HepG2 (cell line): ENCODE measurements around the gene RAB40C. TPM values are rescaled to one million over a fixed set of nuclear protein-coding genes. Genes with fewer than 3 reads are reported as not detected.

Source experiments
- ARID2 ChIP-seq: sonication (generic); formaldehyde crosslinking; IDR thresholded peaks from 2 replicates; pipeline ENCODE4 v1.8.1; 2022; ENCODE audit warnings: mild to moderate bottlenecking, missing genetic modification reagents, borderline replicate concordance
- ATF3 ChIP-seq: sonication (generic); formaldehyde crosslinking; IDR thresholded peaks from 2 replicates; pipeline ENCODE4 v1.4.0; 2020; ENCODE audit warnings: missing genetic modification reagents
- ATF7-NPFF ChIP-seq: sonication (generic); formaldehyde crosslinking; IDR thresholded peaks from 2 replicates; pipeline ENCODE4 v1.8.1; 2023; ENCODE audit warnings: mild to moderate bottlenecking, low read depth, missing genetic modification reagents, moderate library complexity
- HES4 ChIP-seq: sonication (generic); formaldehyde crosslinking; IDR thresholded peaks from 2 replicates; pipeline ENCODE4 v1.9.0; 2021; ENCODE audit warnings: mild to moderate bottlenecking, missing genetic modification reagents, borderline replicate concordance
- IKZF4 ChIP-seq: sonication (generic); formaldehyde crosslinking; IDR thresholded peaks from 2 replicates; pipeline ENCODE4 v1.5.1; 2020; ENCODE audit warnings: borderline replicate concordance, mild to moderate bottlenecking, low read depth, missing genetic modification reagents; ENCODE audit errors: not compliant biosample characterization
- NFIC ChIP-seq: IDR thresholded peaks from 2 replicates; pipeline ENCODE4 v1.6.1; 2012; ENCODE audit warnings: mild to moderate bottlenecking, low read length, inconsistent platforms
- POLR2A ChIP-seq, 2 experiments: IDR thresholded peaks; 2 replicates each; pipeline ENCODE4 v1.6.1; 2011; ENCODE audit warnings: low read depth in 2 of 2, low read length in 2 of 2, mild to moderate bottlenecking in 1 of 2, moderate library complexity in 1 of 2; ENCODE audit not compliant: insufficient read depth in 1 of 2
- SIN3A ChIP-seq: IDR thresholded peaks from 2 replicates; pipeline ENCODE4 v1.6.1; 2011; ENCODE audit warnings: low read depth, mild to moderate bottlenecking, control low read depth, low read length, borderline replicate concordance
- TCF12 ChIP-seq, 2 experiments: fragments of 450-650 bp in 1 of 2; sonication (generic) in 1 of 2; formaldehyde crosslinking in 1 of 2; IDR thresholded peaks; 2 replicates each; pipeline versions ENCODE4 v1.6.1 to v1.8.0; 2017 to 2022; ENCODE audit warnings: antibody characterized with exemption in 1 of 2, mild to moderate bottlenecking in 1 of 2, missing genetic modification reagents in 1 of 2, moderate library complexity in 1 of 2
- ZNF546 ChIP-seq: sonication (generic); formaldehyde crosslinking; conservative IDR thresholded peaks from 2 replicates; pipeline ENCODE4 v1.8.1; 2023; ENCODE audit warnings: mild to moderate bottlenecking, missing genetic modification reagents
- ZNF674 ChIP-seq: sonication (generic); formaldehyde crosslinking; IDR thresholded peaks from 2 replicates; pipeline ENCODE4 v1.5.0; 2020; ENCODE audit warnings: low read depth, mild to moderate bottlenecking, missing genetic modification reagents
- ZNF891 ChIP-seq: sonication (generic); formaldehyde crosslinking; IDR thresholded peaks from 2 replicates; pipeline ENCODE4 v1.5.0; 2020; ENCODE audit warnings: mild to moderate bottlenecking, missing genetic modification reagents
- polyA plus RNA-seq, 8 experiments: library from polyadenylated mRNA; depleted of rRNA in 3 of 8; stranded (reverse) in 7 of 8; unstranded in 1 of 8; fragments of >200 nt; fragmentation: Illumina TruSeq in 4 of 8; extraction: Trizol in 4 of 8; gene quantifications; 2 replicates each; pipeline versions ENCODE4 v1.2.1 to v1.2.3, GENCODE V29; 2011 to 2016; ENCODE audit warnings: low read depth in 4 of 8, missing spikeins in 1 of 8, mixed read lengths in 1 of 8; ENCODE audit not compliant: insufficient read depth in 1 of 8
- total RNA-seq, 5 experiments: library from RNA; depleted of rRNA; stranded (reverse); fragments of >200 nt; fragmentation: Illumina TruSeq; extraction: Trizol; gene quantifications; 2 replicates each; pipeline ENCODE4 v1.2.3, GENCODE V29; 2016; ENCODE audit warnings: low read depth in 1 of 5
- TF ChIP-seq, protein P1 (sequence below): sonication (generic); formaldehyde crosslinking; IDR thresholded peaks from 2 replicates; pipeline ENCODE4 v1.8.0; 2023; ENCODE audit warnings: mild to moderate bottlenecking, missing genetic modification reagents
- TF ChIP-seq, protein P2 (sequence below): sonication (generic); formaldehyde crosslinking; IDR thresholded peaks from 2 replicates; pipeline ENCODE4 v1.4.0; 2020; ENCODE audit warnings: mild to moderate bottlenecking, missing genetic modification reagents
- TF ChIP-seq, protein P3 (sequence below): sonication (generic); formaldehyde crosslinking; IDR thresholded peaks from 2 replicates; pipeline ENCODE4 v1.4.0; 2020; ENCODE audit warnings: mild to moderate bottlenecking, missing genetic modification reagents

RAB40C gene
- total and polyA plus RNA-seq, 2 of the 13 experiments (the other 11 are each of a cell fraction or from before 2014, with no cell fraction given), result 7.7 to 11.5 TPM

DNA sequence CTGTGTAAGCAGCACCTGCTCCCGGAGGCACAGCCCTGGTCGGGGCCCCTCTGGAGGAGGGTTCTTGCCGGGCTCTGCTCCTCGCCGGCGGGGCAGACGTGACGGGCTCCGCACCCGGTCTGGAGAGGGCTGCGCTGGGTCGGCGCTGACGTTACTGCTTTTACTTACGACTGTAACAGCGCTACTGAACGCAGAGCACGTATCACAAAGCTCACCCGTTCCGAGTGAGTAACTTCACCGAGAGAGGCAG lies 1.3 kb upstream of the RAB40C start (continued):
- TF ChIP-seq ZNF546 (CRISPR knock-in tag) (peak; percentile 44; the same call in 1 of the 2 replicates), ZNF891 (CRISPR knock-in tag) (0 out of 2 replicates have a peak, but pooled peaks have one; percentile 32), IKZF4 (CRISPR knock-in tag) (peak; percentile 2), POLR2A (IDR thresholded peaks at IDR 0.05; ENCODE audit: insufficient read depth in 1 of 2, low read depth in 2 of 2, low read length in 2 of 2) (peak in 1 of 2 experiments; percentile 62; a peak in 1 of 4 replicates), SIN3A (peak; percentile 20; the same call in 1 of the 2 replicates), TCF12 (IDR thresholded peaks at IDR 0.05) (no peak), TCF12 (CRISPR knock-in tag; IDR thresholded peaks at IDR 0.05) (peak; percentile 44; the same call in 1 of the 2 replicates), ARID2 (CRISPR knock-in tag) (0 out of 2 replicates have a peak, but pooled peaks have one; percentile 45), NFIC (no peak), ZNF674 (no peak), ATF3 (CRISPR knock-in tag) (no peak), ATF7-NPFF (CRISPR knock-in tag) (0 out of 2 replicates have a peak, but pooled peaks have one; percentile 15), HES4 (CRISPR knock-in tag) (peak; percentile 14; the same call in 1 of the 2 replicates)
- TF ChIP-seq, protein P1, sequence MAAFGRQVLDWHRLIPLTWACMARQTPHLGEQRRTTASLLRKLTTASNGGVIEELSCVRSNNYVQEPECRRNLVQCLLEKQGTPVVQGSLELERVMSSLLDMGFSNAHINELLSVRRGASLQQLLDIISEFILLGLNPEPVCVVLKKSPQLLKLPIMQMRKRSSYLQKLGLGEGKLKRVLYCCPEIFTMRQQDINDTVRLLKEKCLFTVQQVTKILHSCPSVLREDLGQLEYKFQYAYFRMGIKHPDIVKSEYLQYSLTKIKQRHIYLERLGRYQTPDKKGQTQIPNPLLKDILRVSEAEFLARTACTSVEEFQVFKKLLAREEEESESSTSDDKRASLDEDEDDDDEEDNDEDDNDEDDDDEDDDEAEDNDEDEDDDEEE (CRISPR knock-in tag), result 0 out of 2 replicates have a peak, but pooled peaks have one; percentile 22
- TF ChIP-seq, protein P2, sequence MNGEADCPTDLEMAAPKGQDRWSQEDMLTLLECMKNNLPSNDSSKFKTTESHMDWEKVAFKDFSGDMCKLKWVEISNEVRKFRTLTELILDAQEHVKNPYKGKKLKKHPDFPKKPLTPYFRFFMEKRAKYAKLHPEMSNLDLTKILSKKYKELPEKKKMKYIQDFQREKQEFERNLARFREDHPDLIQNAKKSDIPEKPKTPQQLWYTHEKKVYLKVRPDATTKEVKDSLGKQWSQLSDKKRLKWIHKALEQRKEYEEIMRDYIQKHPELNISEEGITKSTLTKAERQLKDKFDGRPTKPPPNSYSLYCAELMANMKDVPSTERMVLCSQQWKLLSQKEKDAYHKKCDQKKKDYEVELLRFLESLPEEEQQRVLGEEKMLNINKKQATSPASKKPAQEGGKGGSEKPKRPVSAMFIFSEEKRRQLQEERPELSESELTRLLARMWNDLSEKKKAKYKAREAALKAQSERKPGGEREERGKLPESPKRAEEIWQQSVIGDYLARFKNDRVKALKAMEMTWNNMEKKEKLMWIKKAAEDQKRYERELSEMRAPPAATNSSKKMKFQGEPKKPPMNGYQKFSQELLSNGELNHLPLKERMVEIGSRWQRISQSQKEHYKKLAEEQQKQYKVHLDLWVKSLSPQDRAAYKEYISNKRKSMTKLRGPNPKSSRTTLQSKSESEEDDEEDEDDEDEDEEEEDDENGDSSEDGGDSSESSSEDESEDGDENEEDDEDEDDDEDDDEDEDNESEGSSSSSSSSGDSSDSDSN, result peak; percentile 71; the same call in 1 of the 2 replicates
- TF ChIP-seq, protein P3, sequence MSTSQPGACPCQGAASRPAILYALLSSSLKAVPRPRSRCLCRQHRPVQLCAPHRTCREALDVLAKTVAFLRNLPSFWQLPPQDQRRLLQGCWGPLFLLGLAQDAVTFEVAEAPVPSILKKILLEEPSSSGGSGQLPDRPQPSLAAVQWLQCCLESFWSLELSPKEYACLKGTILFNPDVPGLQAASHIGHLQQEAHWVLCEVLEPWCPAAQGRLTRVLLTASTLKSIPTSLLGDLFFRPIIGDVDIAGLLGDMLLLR, result no peak
